Large intestine (tissue), 3 donors: ENCODE measurements around the gene PRKAR1B. TPM values are rescaled to one million over a fixed set of nuclear protein-coding genes. Genes with fewer than 3 reads are reported as not detected.
A peak's percentile ranks its signal among the peaks of the same experiment; 100 is the strongest.

ENCODE experiments used
- DNase-seq, 2 donors: peaks; one replicate each; pipeline versions ENCODE4 v3.0.0 to v3.0.0-alpha.2; 2013
- H3K27ac ChIP-seq: one replicate; pipeline ENCODE4 v1.5.1; 2013; ENCODE audit warnings: low read length
- H3K27me3 ChIP-seq: 2 replicates; pipeline ENCODE4 v1.6.1; 2013; ENCODE audit warnings: low read length; ENCODE audit not compliant: control insufficient read depth, insufficient read depth
- H3K36me3 ChIP-seq: 2 replicates; pipeline ENCODE4 v1.6.1; 2013; ENCODE audit warnings: low read length; ENCODE audit not compliant: control insufficient read depth, insufficient read depth
- H3K4me1 ChIP-seq: one replicate; pipeline ENCODE4 v1.6.1; 2013; ENCODE audit warnings: low read length; ENCODE audit not compliant: control insufficient read depth, insufficient read depth
- H3K4me3 ChIP-seq: one replicate; pipeline ENCODE4 v1.5.1; 2013; ENCODE audit warnings: low read length
- H3K9me3 ChIP-seq: one replicate; pipeline ENCODE4 v1.6.1; 2013; ENCODE audit warnings: mild to moderate bottlenecking, low read depth, low read length, moderate library complexity; ENCODE audit not compliant: control insufficient read depth
- whole genome bisulfite sequencing: methylation state at CpG from one replicate; pipeline ENCODE4 v1.1.5; 2013; ENCODE audit warnings: low lambda C conversion rate; ENCODE audit not compliant: insufficient coverage; 5-methylcytosine and 5-hydroxymethylcytosine counted together
- polyA plus RNA-seq: library from polyadenylated mRNA; unstranded; fragments of 120-200 nt; gene quantifications from one replicate; pipeline ENCODE4 v1.2.1, GENCODE V29; 2013

The PRKAR1B gene
- polyA plus RNA-seq, 1 donor = 34.8 TPM

GRCh38 chr7:602341-603141 lies 124.5 kb downstream of the PRKAR1B start:
- peaks cover 5% of the 10 kb centered on the region for H3K9me3 ChIP-seq
- WGBS = no CpG with 5 or more reads among the region's 38 CpGs

GRCh38 chr7:601595-602340 lies 125.3 kb downstream of the PRKAR1B start:
- no CpG with 5 or more reads among the region's 39 CpGs for WGBS
- H3K36me3 ChIP-seq = peaks cover 16% of the 10 kb centered on the region
- H3K27ac ChIP-seq = peak overlapping the region; percentile 74
- peaks cover 29% of the 10 kb centered on the region for H3K4me1 ChIP-seq
- DNase-seq = peak; percentile 47 to 63
- H3K4me3 ChIP-seq = peak overlapping the region; percentile 25
- no peaks in the 10 kb centered on the region for H3K27me3 ChIP-seq
- H3K9me3 ChIP-seq = peaks cover 6% of the 10 kb centered on the region

More at GRCh38 chr7:602341-603141, 124.5 kb downstream of the PRKAR1B start:
- no peaks in the 10 kb centered on the region for H3K27me3 ChIP-seq
- peak; percentile 79 to 92 for DNase-seq
- peak overlapping the region; percentile 74 for H3K27ac ChIP-seq
- H3K4me1 ChIP-seq = peaks cover 32% of the 10 kb centered on the region
- peaks cover 16% of the 10 kb centered on the region for H3K36me3 ChIP-seq
- H3K4me3 ChIP-seq = peak overlapping the region; percentile 25

- Histone ChIP-seq H3K36me3 (peaks cover 21% of the 10 kb centered on the region), H3K27ac (no peak overlapping the region), H3K4me3 (no peak overlapping the region), H3K27me3 (no peaks in the 10 kb centered on the region), H3K4me1 (peaks cover 29% of the 10 kb centered on the region), H3K9me3 (peaks cover 13% of the 10 kb centered on the region)
- no CpG with 5 or more reads among the region's 22 CpGs for WGBS
- no peak for DNase-seq
Observed at GRCh38 chr7:601036-601594, 126.0 kb downstream of the PRKAR1B start.

GRCh38 chr7:600149-601035 lies 126.7 kb downstream of the PRKAR1B start:
- 100% methylated on average over 2 of the region's 33 CpGs for WGBS
- no peak for DNase-seq
- Histone ChIP-seq H3K27me3 (no peaks in the 10 kb centered on the region), H3K9me3 (peaks cover 17% of the 10 kb centered on the region), H3K27ac (no peak overlapping the region), H3K36me3 (peaks cover 25% of the 10 kb centered on the region), H3K4me1 (peaks cover 25% of the 10 kb centered on the region), H3K4me3 (no peak overlapping the region)

- Histone ChIP-seq H3K27ac (no peak overlapping the region), H3K27me3 (no peaks in the 10 kb centered on the region), H3K36me3 (peaks cover 21% of the 10 kb centered on the region), H3K4me3 (no peak overlapping the region), H3K4me1 (peaks cover 25% of the 10 kb centered on the region), H3K9me3 (peaks cover 18% of the 10 kb centered on the region)
- no CpG with 5 or more reads among the region's 19 CpGs for WGBS
- no peak for DNase-seq
Observed at GRCh38 chr7:598899-599298, 128.2 kb downstream of the PRKAR1B start.

- Histone ChIP-seq H3K4me1 (peaks cover 16% of the 10 kb centered on the region), H3K36me3 (peaks cover 24% of the 10 kb centered on the region), H3K27me3 (no peaks in the 10 kb centered on the region), H3K27ac (no peak overlapping the region), H3K9me3 (peaks cover 18% of the 10 kb centered on the region), H3K4me3 (no peak overlapping the region)
- DNase-seq = no peak
- WGBS = no CpG with 5 or more reads among the region's 35 CpGs
Observed at GRCh38 chr7:597348-598178, 129.5 kb downstream of the PRKAR1B start.

GRCh38 chr7:596819-597182 lies 130.3 kb downstream of the PRKAR1B start:
- H3K36me3 ChIP-seq = peaks cover 26% of the 10 kb centered on the region
- 100% methylated on average over 1 of the region's 17 CpGs for WGBS
- DNase-seq = no peak
- no peak overlapping the region for H3K27ac ChIP-seq
- peaks cover 8% of the 10 kb centered on the region for H3K4me1 ChIP-seq
- no peak overlapping the region for H3K4me3 ChIP-seq
- H3K9me3 ChIP-seq = peaks cover 16% of the 10 kb centered on the region
- H3K27me3 ChIP-seq = no peaks in the 10 kb centered on the region

- peaks cover 31% of the 10 kb centered on the region for H3K36me3 ChIP-seq
- peaks cover 13% of the 10 kb centered on the region for H3K9me3 ChIP-seq
- no peak for DNase-seq
- H3K27ac ChIP-seq = no peak overlapping the region
- no peak overlapping the region for H3K4me3 ChIP-seq
- H3K27me3 ChIP-seq = no peaks in the 10 kb centered on the region
- peaks cover 2% of the 10 kb centered on the region for H3K4me1 ChIP-seq
- WGBS = no CpG with 5 or more reads among the region's 30 CpGs
Observed at GRCh38 chr7:596071-596818, 130.8 kb downstream of the PRKAR1B start.

- no CpG with 5 or more reads among the region's 10 CpGs for WGBS
- H3K36me3 ChIP-seq = peaks cover 34% of the 10 kb centered on the region
Observed at GRCh38 chr7:595621-596010, 131.5 kb downstream of the PRKAR1B start.

More at GRCh38 chr7:595621-596010, 131.5 kb downstream of the PRKAR1B start:
- no peaks in the 10 kb centered on the region for H3K27me3 ChIP-seq
- no peak for DNase-seq
- H3K9me3 ChIP-seq = peaks cover 13% of the 10 kb centered on the region
- H3K4me3 ChIP-seq = no peak overlapping the region
- no peaks in the 10 kb centered on the region for H3K4me1 ChIP-seq
- H3K27ac ChIP-seq = no peak overlapping the region
